Common myeloid progenitor, CD34-positive (primary cell): ENCODE data around the gene ZNF630.

Experiments
- CTCF ChIA-PET: fragments of 350-600 bp; sonication (Branson Sonifier 250); formaldehyde crosslinking; loops from one replicate; lab custom pipeline; 2021; ENCODE audit warnings: antibody characterized with exemption; lab: Charles Lee
- POLR2A ChIA-PET: fragments of 350-600 bp; sonication (Branson Sonifier 250); formaldehyde crosslinking; loops from one replicate; lab custom pipeline; 2021; ENCODE audit warnings: antibody characterized with exemption; lab: Charles Lee
- DNase-seq, 3 donors: peaks; one replicate each; pipeline versions ENCODE4 v3.0.0 to v3.0.0-alpha.2; 2013
- H3K27ac ChIP-seq, 2 experiments: 1 replicate in 1 of 2; 2 replicates in 1 of 2; pipeline ENCODE4 v1.7.0; 2013; ENCODE audit warnings: inconsistent platforms in 2 of 2, low read length in 2 of 2, mild to moderate bottlenecking in 2 of 2, low read depth in 1 of 2, moderate library complexity in 1 of 2; ENCODE audit not compliant: severe bottlenecking in 2 of 2, insufficient read depth in 1 of 2, poor library complexity in 1 of 2
- H3K27me3 ChIP-seq, 5 experiments: replicated peaks in 2 of 5; 1 replicate in 3 of 5; 2 replicates in 2 of 5; pipeline versions ENCODE4 v1.6.1 to v1.7.0; 2013; ENCODE audit warnings: low read length in 4 of 5, mild to moderate bottlenecking in 2 of 5, moderate library complexity in 2 of 5, inconsistent platforms in 1 of 5; ENCODE audit not compliant: insufficient read depth in 5 of 5, control insufficient read depth in 4 of 5
- H3K36me3 ChIP-seq, 4 experiments: 1 replicate in 2 of 4; 2 replicates in 2 of 4; pipeline versions ENCODE4 v1.6.1 to v1.7.0; 2013; ENCODE audit warnings: low read length in 3 of 4, control low read depth in 1 of 4, mild to moderate bottlenecking in 1 of 4; ENCODE audit not compliant: control insufficient read depth in 4 of 4, insufficient read depth in 4 of 4
- H3K4me1 ChIP-seq, 4 experiments: 1 replicate in 3 of 4; 2 replicates in 1 of 4; pipeline versions ENCODE4 v1.6.1 to v1.7.1; 2013; ENCODE audit warnings: low read length in 3 of 4, mild to moderate bottlenecking in 3 of 4, control low read depth in 1 of 4, inconsistent platforms in 1 of 4, moderate library complexity in 1 of 4; ENCODE audit not compliant: control insufficient read depth in 4 of 4, insufficient read depth in 4 of 4; ENCODE audit errors: control extremely low read depth in 1 of 4
- H3K4me3 ChIP-seq, 7 experiments: 1 replicate in 4 of 7; 2 replicates in 3 of 7; pipeline versions ENCODE4 v1.5.1 to v1.7.0; 2013; ENCODE audit warnings: mild to moderate bottlenecking in 7 of 7, low read length in 6 of 7, moderate library complexity in 6 of 7, inconsistent platforms in 2 of 7, low read depth in 2 of 7, control low read depth in 1 of 7; ENCODE audit not compliant: insufficient read depth in 4 of 7, control insufficient read depth in 1 of 7; ENCODE audit errors: extremely low read depth in 1 of 7
- H3K9me3 ChIP-seq, 5 experiments: 1 replicate in 4 of 5; 2 replicates in 1 of 5; pipeline versions ENCODE4 v1.6.1 to v1.7.1; 2013; ENCODE audit warnings: low read length in 4 of 5, mild to moderate bottlenecking in 2 of 5, inconsistent platforms in 1 of 5, low read depth in 1 of 5, moderate library complexity in 1 of 5; ENCODE audit not compliant: control insufficient read depth in 4 of 5, insufficient read depth in 2 of 5; ENCODE audit errors: control extremely low read depth in 1 of 5
- WGBS: methylation state at CpG from one replicate; pipeline ENCODE4 v1.1.5; 2013; ENCODE audit not compliant: insufficient coverage; 5-methylcytosine and 5-hydroxymethylcytosine counted together

ZNF630 gene

DNA sequence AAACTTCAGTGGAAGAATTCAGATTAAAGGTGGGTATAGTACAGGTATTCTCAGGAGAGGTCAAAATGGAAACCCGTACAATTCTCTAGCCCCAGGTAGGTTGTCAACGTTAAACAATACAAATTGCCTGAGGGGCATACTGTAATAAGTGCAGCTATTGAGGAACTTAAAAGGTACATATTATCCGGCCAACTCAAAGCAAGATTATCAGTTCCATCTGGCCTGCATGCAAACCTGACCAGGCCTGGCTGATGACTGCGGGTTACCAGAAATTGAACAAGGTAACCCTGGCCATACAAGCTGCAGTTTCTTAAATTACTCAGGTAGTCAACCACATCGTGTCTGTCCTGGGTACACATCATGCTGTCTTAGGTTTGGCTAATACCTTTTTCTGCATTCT lies 12.3 kb upstream of the ZNF630 start:
- CTCF ChIA-PET, result no interaction called here
- DNase-seq, result no peak
- 91% methylated on average over 5 of the region's 5 CpGs for WGBS
- POLR2A ChIA-PET, result no interaction called here
- H3K4me1 ChIP-seq, result peaks cover 0 to 6% (median 2%) of the 10 kb centered on the region in 4 experiments
- H3K4me3 ChIP-seq, result no peak overlapping the region
- H3K36me3 ChIP-seq, result no peaks in the 10 kb centered on the region
- H3K27ac ChIP-seq, result no peak overlapping the region
- no peaks in the 10 kb centered on the region for H3K27me3 ChIP-seq
- no peaks in the 10 kb centered on the region for H3K9me3 ChIP-seq

DNA sequence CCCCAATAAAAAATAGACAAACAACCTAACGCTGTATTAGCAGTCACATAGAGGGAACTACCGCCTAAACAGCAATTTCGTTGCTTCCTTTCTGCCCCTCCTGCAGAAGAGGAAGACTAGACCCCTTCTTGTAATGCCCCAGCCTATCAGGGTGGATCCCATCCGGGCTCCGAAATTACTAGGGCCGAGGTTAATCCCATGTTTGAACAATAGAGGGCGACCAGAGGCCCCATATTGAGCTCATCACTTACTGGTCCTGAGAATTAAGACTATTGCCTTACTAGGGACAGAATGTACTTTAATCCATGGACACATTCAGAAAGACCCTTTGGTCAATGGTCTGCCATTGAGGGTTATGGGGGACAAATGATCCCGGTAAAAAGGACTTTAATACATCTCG lies 11.8 kb upstream of the ZNF630 start:
- DNase-seq, result peak; percentile 47 to 73 (median 70)
- Histone ChIP-seq H3K36me3 (no peaks in the 10 kb centered on the region), H3K9me3 (no peaks in the 10 kb centered on the region), H3K4me1 (peaks cover 0 to 6% (median 2%) of the 10 kb centered on the region in 4 experiments), H3K27me3 (no peaks in the 10 kb centered on the region), H3K27ac (no peak overlapping the region), H3K4me3 (no peak overlapping the region)
- ChIA-PET POLR2A (interaction anchor here (0.9 kb wide), 1 partner anchor 439 kb away, joined by 3 read pairs; no protein-coding TSS in a partner anchor), CTCF (no interaction called here)
- 2% methylated on average over 6 of the region's 9 CpGs for WGBS

- POLR2A ChIA-PET, result no interaction called here
- H3K36me3 ChIP-seq, result no peaks in the 10 kb centered on the region
- WGBS, result 83% methylated on average over 1 of the region's 2 CpGs
- no peak for DNase-seq
- H3K27me3 ChIP-seq, result no peaks in the 10 kb centered on the region
- no peak overlapping the region for H3K27ac ChIP-seq
- no peaks in the 10 kb centered on the region for H3K9me3 ChIP-seq
- H3K4me3 ChIP-seq, result no peak overlapping the region
- peaks cover 0 to 2% (median 0%) of the 10 kb centered on the region in 4 experiments for H3K4me1 ChIP-seq
- CTCF ChIA-PET, result no interaction called here
These were observed 4.9 kb upstream of the ZNF630 start for GRCh38 chrX:48076343-48076742.

- peaks cover 0 to 7% (median 0%) of the 10 kb centered on the region in 4 experiments for H3K4me1 ChIP-seq
- no peak for DNase-seq
- H3K4me3 ChIP-seq, result peak overlapping the region in 6 of 7 experiments; percentile 64 to 87 (median 76)
- ChIA-PET POLR2A (no interaction called here), CTCF (no interaction called here)
- no peaks in the 10 kb centered on the region for H3K36me3 ChIP-seq
- peak overlapping the region in 1 of 2 experiments; percentile 93 for H3K27ac ChIP-seq
- H3K27me3 ChIP-seq, result no peaks in the 10 kb centered on the region
- H3K9me3 ChIP-seq, result no peaks in the 10 kb centered on the region
- 58% methylated on average over 6 of the region's 9 CpGs for WGBS
These were observed 656 bp upstream of the ZNF630 start for GRCh38 chrX:48071986-48072605.

DNA sequence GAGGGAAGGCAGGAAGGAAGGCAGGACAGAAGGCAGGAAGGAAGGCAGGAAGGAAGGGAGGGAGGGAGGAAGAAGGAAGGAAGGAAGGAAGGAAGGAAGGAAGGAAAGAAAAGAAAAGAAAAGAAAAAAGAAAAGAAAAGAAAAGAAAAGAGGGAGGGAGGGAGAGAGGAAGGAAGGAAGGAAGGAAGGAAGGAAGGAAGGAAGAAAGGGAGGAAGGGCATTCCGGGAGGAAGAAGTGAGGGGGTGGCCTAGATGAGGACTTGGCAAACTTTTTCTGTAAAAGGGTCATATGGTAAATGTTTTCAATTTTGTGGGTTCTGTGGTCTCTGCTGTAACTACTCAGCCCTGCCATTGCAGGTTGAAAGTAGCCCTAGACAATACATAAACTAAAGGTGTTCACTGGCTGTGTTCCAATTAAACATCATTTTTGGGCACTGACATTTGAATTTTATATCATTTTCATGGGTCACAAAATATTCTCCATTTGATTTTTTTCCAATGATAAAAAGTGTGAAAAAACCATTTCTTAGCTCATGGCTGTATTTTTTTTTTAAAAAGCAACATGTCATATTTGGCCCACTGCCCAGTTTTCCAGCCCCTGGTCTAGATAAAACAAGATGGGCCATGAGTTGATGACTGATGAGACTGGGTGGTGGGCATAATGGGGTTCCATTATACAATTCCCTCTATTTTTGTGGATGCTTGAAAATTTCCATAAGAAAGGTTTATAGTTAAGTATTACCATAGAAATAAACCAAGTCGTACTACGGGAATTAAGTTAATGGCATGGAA lies 3.1 kb downstream of the ZNF630 start:
- no peaks in the 10 kb centered on the region for H3K9me3 ChIP-seq
- POLR2A ChIA-PET, result interaction anchor here (0.6 kb wide), 2 partner anchors 47 to 167 kb away, joined by 3 read pairs; no protein-coding TSS in a partner anchor
- no peaks in the 10 kb centered on the region for H3K27me3 ChIP-seq
- H3K4me3 ChIP-seq, result no peak overlapping the region
- no peak overlapping the region for H3K27ac ChIP-seq
- WGBS, result 33% methylated on average over 1 of the region's 3 CpGs
- DNase-seq, result peak in 2 of 3 donors; percentile 20 to 50
- H3K36me3 ChIP-seq, result peaks cover 0 to 3% (median 0%) of the 10 kb centered on the region in 4 experiments
- CTCF ChIA-PET, result no interaction called here
- H3K4me1 ChIP-seq, result peaks cover 0 to 7% (median 0%) of the 10 kb centered on the region in 4 experiments

GRCh38 chrX:48064261-48064660 lies 7.2 kb downstream of the ZNF630 start:
- POLR2A ChIA-PET, result no interaction called here
- CTCF ChIA-PET, result no interaction called here
- WGBS, result 83% methylated on average over 4 of the region's 4 CpGs
- DNase-seq, result no peak
- no peak overlapping the region for H3K4me3 ChIP-seq
- peaks cover 5 to 17% (median 11%) of the 10 kb centered on the region in 5 experiments for H3K9me3 ChIP-seq
- no peaks in the 10 kb centered on the region for H3K27me3 ChIP-seq
- H3K4me1 ChIP-seq, result no peaks in the 10 kb centered on the region
- H3K27ac ChIP-seq, result no peak overlapping the region
- peaks cover 0 to 35% (median 8%) of the 10 kb centered on the region in 4 experiments for H3K36me3 ChIP-seq

DNA sequence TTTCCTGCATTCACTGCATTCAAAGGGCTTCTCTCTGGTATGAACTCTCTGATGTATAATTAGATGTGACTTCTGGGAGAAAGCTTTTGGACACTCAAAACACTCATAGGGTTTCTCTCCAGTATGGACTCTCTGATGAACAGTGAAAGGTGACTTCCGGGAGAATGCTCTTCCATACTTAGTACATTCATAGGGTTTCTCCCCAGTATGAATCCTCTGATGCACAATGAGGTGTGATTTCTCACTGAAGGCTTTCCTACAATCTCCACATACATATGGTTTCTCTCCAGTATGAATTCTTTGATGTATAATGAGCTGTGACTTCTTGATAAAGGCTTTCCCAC lies 12.2 kb downstream of the ZNF630 start:
- Histone ChIP-seq H3K27me3 (no peaks in the 10 kb centered on the region), H3K36me3 (peaks cover 0 to 45% (median 14%) of the 10 kb centered on the region in 4 experiments), H3K4me1 (no peaks in the 10 kb centered on the region), H3K9me3 (peaks cover 7 to 28% (median 23%) of the 10 kb centered on the region in 5 experiments), H3K27ac (no peak overlapping the region), H3K4me3 (no peak overlapping the region)
- no peak for DNase-seq
- ChIA-PET POLR2A (no interaction called here), CTCF (no interaction called here)
- WGBS, result 100% methylated on average over 1 of the region's 1 CpG
